NCI-H2081 (cell line): ENCODE results near the gene NLRP6.
"Not testable (repeated sequence)": the region's sequence is repeated elsewhere in the genome, so short reads cannot be mapped to it uniquely, and the experiment has no call there.

Source experiments
- DNase-seq, 2 experiments: peaks; one replicate each; lab custom pipeline; 2025; lab: John Stamatoyannopoulos, UW

Gene NLRP6

GRCh38 chr11:293852-294661 lies 15.8 kb downstream of the NLRP6 start:
- no peak for DNase-seq

- no peak for DNase-seq
Measured at GRCh38 chr11:294780-295179, 16.6 kb downstream of the NLRP6 start.

- no peak for DNase-seq
Measured at GRCh38 chr11:295351-296170, 17.4 kb downstream of the NLRP6 start.

- DNase-seq = no peak
Measured at GRCh38 chr11:296171-297050, 18.2 kb downstream of the NLRP6 start.

- DNase-seq = no peak
Measured at GRCh38 chr11:297051-297585, 18.9 kb downstream of the NLRP6 start.

- no peak for DNase-seq
Measured at GRCh38 chr11:297586-298405, 19.6 kb downstream of the NLRP6 start.

GRCh38 chr11:298406-299065 lies 20.3 kb downstream of the NLRP6 start:
- no peak for DNase-seq

GRCh38 chr11:299081-299891 lies 21.1 kb downstream of the NLRP6 start, which contains the start of gene IFITM5:
Gene IFITM5, minus strand, starts transcription at chr11:299526. Its CDS starts 36 bp downstream, at chr11:299490.
- no peak for DNase-seq

- no peak for DNase-seq
Measured at GRCh38 chr11:299951-300735, 21.9 kb downstream of the NLRP6 start.

GRCh38 chr11:303363-303762 lies 25.2 kb downstream of the NLRP6 start:
- DNase-seq = no peak

- no peak for DNase-seq
Measured at GRCh38 chr11:304061-304506, 25.9 kb downstream of the NLRP6 start.

GRCh38 chr11:304915-305843 lies 27.0 kb downstream of the NLRP6 start:
- peak in 1 of 2 experiments; percentile 15 for DNase-seq

- no peak for DNase-seq
Measured at GRCh38 chr11:305844-306211, 27.6 kb downstream of the NLRP6 start.

GRCh38 chr11:306645-307371 lies 28.6 kb downstream of the NLRP6 start:
- DNase-seq = no peak

- not testable (repeated sequence) for DNase-seq
Measured at GRCh38 chr11:307766-308708, 29.8 kb downstream of the NLRP6 start, which contains the start of gene IFITM2. Gene IFITM2, plus strand, starts transcription at chr11:307816. Its CDS starts 377 bp downstream, at chr11:308193.
